Spinal cord (tissue), 10 donors: ENCODE data around the gene TIGD2. TPM values are rescaled to one million over a fixed set of nuclear protein-coding genes. Genes with fewer than 3 reads are reported as not detected.

Experiments used
- DNase-seq, 6 donors: peaks; one replicate each; pipeline versions ENCODE4 v3.0.0 to v3.0.0-alpha.2; 2013 to 2015; ENCODE audit warnings: low spot score in 6 of 6, low read depth in 4 of 6
- H3K27ac ChIP-seq: one replicate; pipeline ENCODE4 v1.5.1; 2013; ENCODE audit warnings: low read depth, low read length, control low read depth
- H3K27me3 ChIP-seq: one replicate; pipeline ENCODE4 v1.6.1; 2013; ENCODE audit warnings: low read length; ENCODE audit not compliant: control insufficient read depth, insufficient read depth
- H3K36me3 ChIP-seq: one replicate; pipeline ENCODE4 v1.6.1; 2013; ENCODE audit warnings: low read length; ENCODE audit not compliant: control insufficient read depth, insufficient read depth
- H3K4me1 ChIP-seq: one replicate; pipeline ENCODE4 v1.6.1; 2013; ENCODE audit warnings: low read length; ENCODE audit not compliant: control insufficient read depth, insufficient read depth
- H3K4me3 ChIP-seq: one replicate; pipeline ENCODE4 v1.5.1; 2013; ENCODE audit warnings: low read depth, low read length, control low read depth
- H3K9me3 ChIP-seq: one replicate; pipeline ENCODE4 v1.6.1; 2013; ENCODE audit warnings: low read length; ENCODE audit not compliant: control insufficient read depth, insufficient read depth
- WGBS: methylation state at CpG from one replicate; pipeline ENCODE4 v1.1.5; 2013; ENCODE audit warnings: missing lambda C conversion rate; ENCODE audit not compliant: insufficient coverage; 5-methylcytosine and 5-hydroxymethylcytosine counted together
- long read RNA-seq, 4 donors: transcript quantifications; one replicate each; lab custom pipeline, GENCODE V29; 2026
- polyA plus RNA-seq, 2 donors: library from polyadenylated mRNA; unstranded; fragments of 120-200 nt; gene quantifications; one replicate each; pipeline ENCODE4 v1.2.1, GENCODE V29; 2013; ENCODE audit not compliant: insufficient read length in 2 of 2
- total RNA-seq, 2 donors: library from RNA; depleted of rRNA in 1 of 2; stranded (reverse); fragments of 120-200 nt in 1 of 2; fragments of >200 nt in 1 of 2; gene quantifications; one replicate each; pipeline versions ENCODE4 v1.2.3 to v1.2.4, GENCODE V29; 2013 to 2014
- donor health status: healthy.

Gene TIGD2
- total RNA-seq (1 to 10 TPM; 9.5 to 9.6 TPM), polyA plus RNA-seq (1 to 10 TPM; 4.7 to 5.1 TPM)
- long read RNA-seq, donor 1, partial matches to known transcripts: 0 of 2 reads
- long read RNA-seq, donor 1, other reads (novel, unspliced or antisense): 0 of 2 reads
- long read RNA-seq, donor 2, partial matches to known transcripts: 0 of 3 reads
- long read RNA-seq, donor 2, other reads (novel, unspliced or antisense): 0 of 3 reads
- long read RNA-seq, donor 3, partial matches to known transcripts: 0 of 3 reads
- long read RNA-seq, donor 3, other reads (novel, unspliced or antisense): 0 of 3 reads
- long read RNA-seq, donor 4, partial matches to known transcripts: 0 of 6 reads
- long read RNA-seq, donor 4, other reads (novel, unspliced or antisense): 0 of 6 reads

DNA sequence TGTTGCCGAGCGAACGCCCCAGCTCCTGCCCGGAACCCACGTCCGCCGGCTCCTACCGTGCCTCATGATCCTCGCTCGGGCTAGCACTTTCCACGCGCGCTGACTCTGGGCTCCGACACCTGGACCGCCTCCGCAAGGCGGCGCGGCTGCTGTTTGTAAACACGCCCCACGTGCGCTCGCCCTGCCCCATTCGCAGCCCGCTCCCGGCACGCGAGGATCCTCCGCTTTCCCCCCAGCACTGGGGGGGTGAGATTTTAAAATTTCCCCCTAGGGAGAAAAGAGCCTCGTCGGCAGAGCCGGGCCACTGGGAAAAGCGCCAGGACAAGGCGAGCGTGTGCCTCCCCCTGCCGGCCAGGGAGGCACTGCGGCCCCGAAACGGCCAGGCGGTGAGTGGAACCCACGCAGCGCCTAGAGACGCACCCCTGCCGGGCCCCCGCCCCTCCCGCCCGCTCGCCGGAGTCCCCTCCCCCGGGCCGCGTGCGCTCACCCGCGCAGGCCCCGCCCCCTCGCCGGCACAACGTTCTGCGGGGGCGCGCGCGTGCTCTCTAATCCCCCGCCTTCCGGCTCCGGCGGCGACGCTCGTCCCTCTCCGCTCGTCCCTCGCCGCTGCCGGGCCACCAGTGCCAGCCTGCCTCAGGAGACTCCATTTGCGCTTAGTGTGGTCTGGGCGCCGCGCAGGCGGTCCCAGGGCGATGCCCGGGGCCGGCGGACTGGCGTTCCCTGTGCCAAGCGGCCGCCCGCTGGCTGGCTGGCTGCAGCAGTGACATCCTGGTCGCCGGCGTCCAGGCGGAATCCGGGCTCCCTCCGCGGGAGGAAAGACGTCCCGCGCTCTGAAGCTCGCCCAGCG is at the start of gene TIGD2:
TSS of gene TIGD2 (plus strand) at position 548 of the 847 bp plus-strand sequence. CDS start 1,442 bp downstream, outside the sequence.
- Histone ChIP-seq H3K36me3 (no peaks in the 10 kb centered on the region), H3K4me1 (peaks cover 8% of the 10 kb centered on the region), H3K9me3 (no peaks in the 10 kb centered on the region), H3K4me3 (peak within 1 kb of the TSS; percentile 72), H3K27ac (peak within 1 kb of the TSS; percentile 45), H3K27me3 (peaks cover 7% of the 10 kb centered on the region)
- WGBS: under 1% methylated on average over 96 of the region's 101 CpGs
- DNase-seq: peak; percentile 70 to 97 (median 85)

DNA sequence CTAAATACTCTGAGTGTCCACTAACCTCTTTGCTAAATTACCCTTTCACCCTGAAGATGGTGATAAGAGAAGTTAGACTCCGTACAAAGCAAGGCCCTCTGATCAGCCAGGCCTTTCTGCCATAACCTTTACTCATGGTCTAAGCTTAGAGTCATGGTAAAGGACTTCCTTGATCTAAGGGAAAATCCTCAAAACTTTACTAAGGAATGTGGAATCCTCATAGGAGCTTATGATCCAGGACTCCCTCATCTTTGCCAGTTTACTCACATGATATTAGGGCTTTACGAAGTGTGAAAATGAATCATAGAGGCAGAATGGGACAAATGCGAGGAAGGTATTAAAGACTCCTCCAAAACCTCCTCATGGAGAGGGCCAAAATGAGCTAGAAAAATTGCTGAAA is 46.5 kb upstream of the TIGD2 start:
- no peak overlapping the region for H3K27ac ChIP-seq
- H3K4me3 ChIP-seq: no peak overlapping the region
- no peaks in the 10 kb centered on the region for H3K27me3 ChIP-seq
- no peaks in the 10 kb centered on the region for H3K4me1 ChIP-seq
- WGBS: no CpG with 5 or more reads among the region's 3 CpGs
- DNase-seq: no peak
- H3K36me3 ChIP-seq: no peaks in the 10 kb centered on the region
- H3K9me3 ChIP-seq: no peaks in the 10 kb centered on the region

DNA sequence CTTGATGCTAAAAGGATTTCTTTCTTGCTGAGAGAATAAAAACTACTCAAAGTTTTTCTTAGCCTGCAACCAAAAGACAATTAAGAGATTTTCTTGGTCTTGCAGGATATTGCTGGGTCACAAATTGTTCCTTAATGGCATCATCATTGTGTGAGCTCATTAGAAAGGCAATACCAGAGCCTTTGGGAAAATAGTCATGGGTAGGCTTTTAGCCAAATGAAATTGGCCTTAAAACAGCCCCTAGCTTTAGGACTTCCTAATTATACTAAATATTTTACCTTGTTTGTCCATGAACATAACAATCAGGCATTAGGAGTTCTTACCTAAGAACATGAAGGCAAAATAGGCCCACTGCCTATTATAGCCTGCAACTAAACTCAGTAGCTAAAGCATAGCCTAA is 43.9 kb upstream of the TIGD2 start:
- Histone ChIP-seq H3K27me3 (no peaks in the 10 kb centered on the region), H3K27ac (no peak overlapping the region), H3K9me3 (no peaks in the 10 kb centered on the region), H3K4me1 (no peaks in the 10 kb centered on the region), H3K36me3 (no peaks in the 10 kb centered on the region), H3K4me3 (no peak overlapping the region)
- DNase-seq: peak in 2 of 6 donors; percentile 7 to 76

GRCh38 chr4:89069481-89069880 is 41.9 kb upstream of the TIGD2 start:
- Histone ChIP-seq H3K36me3 (no peaks in the 10 kb centered on the region), H3K9me3 (no peaks in the 10 kb centered on the region), H3K4me1 (no peaks in the 10 kb centered on the region), H3K27ac (no peak overlapping the region), H3K4me3 (no peak overlapping the region), H3K27me3 (no peaks in the 10 kb centered on the region)
- no peak for DNase-seq
- no CpG with 5 or more reads among the region's 2 CpGs for WGBS

- DNase-seq: no peak
- H3K27me3 ChIP-seq: no peaks in the 10 kb centered on the region
- no peaks in the 10 kb centered on the region for H3K9me3 ChIP-seq
- WGBS: no CpG with 5 or more reads among the region's 2 CpGs
- H3K36me3 ChIP-seq: no peaks in the 10 kb centered on the region
- no peak overlapping the region for H3K4me3 ChIP-seq
- no peaks in the 10 kb centered on the region for H3K4me1 ChIP-seq
- H3K27ac ChIP-seq: no peak overlapping the region
Observed at GRCh38 chr4:89070041-89070440, 41.3 kb upstream of the TIGD2 start.

DNA sequence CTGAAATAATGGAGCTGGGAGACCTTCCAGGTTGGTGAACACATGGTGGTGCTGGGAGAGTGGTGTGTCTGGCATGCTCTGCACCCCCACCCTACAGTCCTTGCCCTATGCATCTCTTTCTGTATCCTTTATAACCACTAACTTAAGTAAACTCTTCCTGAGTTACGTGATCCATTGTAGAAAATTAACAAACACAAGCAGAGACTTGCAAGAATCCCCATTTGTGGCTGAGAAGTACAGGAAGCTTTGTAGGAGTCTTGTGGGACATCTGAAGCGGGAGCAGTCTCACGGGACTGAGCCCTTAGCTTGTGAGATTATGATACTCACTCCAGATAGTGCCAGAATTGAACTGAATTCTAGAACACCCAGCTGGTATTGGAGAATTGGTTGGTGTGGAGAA is 40.0 kb upstream of the TIGD2 start:
- Histone ChIP-seq H3K4me1 (no peaks in the 10 kb centered on the region), H3K36me3 (no peaks in the 10 kb centered on the region), H3K9me3 (no peaks in the 10 kb centered on the region), H3K27ac (no peak overlapping the region), H3K27me3 (no peaks in the 10 kb centered on the region), H3K4me3 (no peak overlapping the region)
- DNase-seq: no peak
- WGBS: 100% methylated on average over 2 of the region's 3 CpGs

DNA sequence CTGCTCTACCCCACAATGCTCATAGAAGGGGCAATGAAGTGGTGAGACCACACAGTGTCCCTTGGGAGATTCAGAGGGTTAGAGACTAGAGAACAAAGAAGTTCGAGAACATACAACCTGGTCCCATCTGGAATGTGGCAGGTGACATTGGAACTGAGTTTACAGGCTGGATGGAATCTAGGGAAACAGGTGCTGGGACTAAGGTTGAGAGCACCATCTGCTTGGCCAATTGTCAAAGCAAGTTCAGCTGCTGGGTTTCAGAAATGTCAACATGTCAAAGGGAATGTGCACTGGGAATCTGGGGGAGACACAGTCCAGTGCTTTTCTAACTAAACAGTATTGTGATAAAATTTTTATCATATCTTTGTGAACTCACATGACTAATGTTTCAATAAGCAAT is 38.4 kb upstream of the TIGD2 start:
- 100% methylated on average over 1 of the region's 1 CpG for WGBS
- no peak for DNase-seq

GRCh38 chr4:89077761-89078160 is 33.6 kb upstream of the TIGD2 start:
- Histone ChIP-seq H3K27me3 (no peaks in the 10 kb centered on the region), H3K4me1 (no peaks in the 10 kb centered on the region), H3K4me3 (no peak overlapping the region), H3K9me3 (peaks cover 2% of the 10 kb centered on the region), H3K36me3 (no peaks in the 10 kb centered on the region), H3K27ac (no peak overlapping the region)
- no peak for DNase-seq

More for the DNA sequence above, 38.4 kb upstream of the TIGD2 start:
- Histone ChIP-seq H3K9me3 (no peaks in the 10 kb centered on the region), H3K27me3 (no peaks in the 10 kb centered on the region), H3K27ac (no peak overlapping the region), H3K4me3 (no peak overlapping the region), H3K4me1 (no peaks in the 10 kb centered on the region), H3K36me3 (no peaks in the 10 kb centered on the region)

DNA sequence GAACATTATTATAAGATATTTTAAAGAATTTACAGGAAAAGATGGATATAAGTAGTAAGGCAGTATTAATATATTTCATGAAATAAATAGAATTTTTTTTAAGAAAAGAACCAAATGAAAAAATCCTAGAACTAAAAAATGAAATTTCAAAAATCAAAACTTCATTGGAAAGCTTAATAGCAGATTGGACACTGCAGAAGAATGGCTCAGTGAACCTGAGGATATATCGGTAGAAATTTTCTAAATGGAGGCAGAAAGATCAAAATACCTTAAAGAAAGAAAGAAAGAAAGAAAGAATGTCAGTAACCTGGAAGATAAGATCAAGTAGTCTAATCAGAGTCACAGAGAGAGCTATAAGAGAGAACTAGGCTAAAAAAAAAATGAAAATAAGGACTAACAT is 33.0 kb upstream of the TIGD2 start:
- H3K36me3 ChIP-seq: no peaks in the 10 kb centered on the region
- peaks cover 2% of the 10 kb centered on the region for H3K9me3 ChIP-seq
- H3K27ac ChIP-seq: no peak overlapping the region
- H3K4me1 ChIP-seq: no peaks in the 10 kb centered on the region
- WGBS: no CpG with 5 or more reads among the region's 1 CpG
- no peak overlapping the region for H3K4me3 ChIP-seq
- H3K27me3 ChIP-seq: no peaks in the 10 kb centered on the region
- no peak for DNase-seq

GRCh38 chr4:89099034-89099433 is 12.3 kb upstream of the TIGD2 start:
- no peak for DNase-seq
- Histone ChIP-seq H3K27ac (no peak overlapping the region), H3K9me3 (no peaks in the 10 kb centered on the region), H3K36me3 (no peaks in the 10 kb centered on the region), H3K4me3 (no peak overlapping the region), H3K4me1 (no peaks in the 10 kb centered on the region), H3K27me3 (no peaks in the 10 kb centered on the region)
- WGBS: no CpG with 5 or more reads among the region's 2 CpGs
